ENCODE data around the gene DNM1L. TPM values are rescaled to one million over a fixed set of nuclear protein-coding genes. Genes with fewer than 3 reads are reported as not detected.

Gene DNM1L
- total and polyA plus RNA-seq, 8 donors = 12.2 to 27.8 (median 16.4) TPM

- intact Hi-C loops (cut with DNase I) = no loop called here
- DNase-seq = no peak
- Histone ChIP-seq H3K27me3 (no peaks in the 10 kb centered on the region), H3K36me3 (no peaks in the 10 kb centered on the region), H3K9me3 (no peaks in the 10 kb centered on the region), H3K27ac (no peak overlapping the region), H3K4me3 (peak overlapping the region in 1 of 4 donors; percentile 76), H3K4me1 (peaks cover 0 to 7% (median 7%) of the 10 kb centered on the region in 3 donors)
- FAIRE-seq = no peak
- no peak for TF ChIP-seq CTCF (IDR thresholded peaks at IDR 0.05)
- ATAC-seq = no peak
Measured at GRCh38 chr12:32680787-32681186, 1.7 kb downstream of the DNM1L start.

GRCh38 chr12:32681272-32681671 lies 2.2 kb downstream of the DNM1L start:
- ATAC-seq = no peak
- TF ChIP-seq CTCF (IDR thresholded peaks at IDR 0.05) = no peak
- H3K4me3 ChIP-seq = no peak overlapping the region
- H3K36me3 ChIP-seq = no peaks in the 10 kb centered on the region
- no peak for DNase-seq
- H3K27ac ChIP-seq = no peak overlapping the region
- no peaks in the 10 kb centered on the region for H3K27me3 ChIP-seq
- WGBS, 2 donors = 79 to 80% methylated on average over 11 of the region's 11 CpGs
- peaks cover 0 to 7% (median 7%) of the 10 kb centered on the region in 3 donors for H3K4me1 ChIP-seq
- H3K9me3 ChIP-seq = no peaks in the 10 kb centered on the region
- no peak for FAIRE-seq
- intact Hi-C loops (cut with DNase I) = no loop called here

- DNase-seq (no peak), FAIRE-seq (no peak), ATAC-seq (no peak)
- Histone ChIP-seq H3K4me3 (no peak overlapping the region), H3K27ac (no peak overlapping the region), H3K36me3 (no peaks in the 10 kb centered on the region), H3K9me3 (no peaks in the 10 kb centered on the region), H3K4me1 (no peaks in the 10 kb centered on the region), H3K27me3 (no peaks in the 10 kb centered on the region)
- no peak for TF ChIP-seq CTCF (IDR thresholded peaks at IDR 0.05)
- intact Hi-C loops (cut with DNase I) = no loop called here
- WGBS, 2 donors = 96 to 100% methylated on average over 1 of the region's 1 CpG
Measured at GRCh38 chr12:32686340-32686739, 7.2 kb downstream of the DNM1L start.

GRCh38 chr12:32688786-32689185 lies 9.7 kb downstream of the DNM1L start:
- no peaks in the 10 kb centered on the region for H3K36me3 ChIP-seq
- intact Hi-C loops (cut with DNase I) = no loop called here
- no peak overlapping the region for H3K4me3 ChIP-seq
- ATAC-seq (no peak), DNase-seq (no peak), FAIRE-seq (no peak)
- no peak overlapping the region for H3K27ac ChIP-seq
- no peaks in the 10 kb centered on the region for H3K4me1 ChIP-seq
- H3K9me3 ChIP-seq = no peaks in the 10 kb centered on the region
- no peaks in the 10 kb centered on the region for H3K27me3 ChIP-seq
- no peak for TF ChIP-seq CTCF (IDR thresholded peaks at IDR 0.05)

GRCh38 chr12:32690927-32691326 lies 11.8 kb downstream of the DNM1L start:
- FAIRE-seq = no peak
- intact Hi-C loops (cut with DNase I) = no loop called here
- Histone ChIP-seq H3K27ac (no peak overlapping the region), H3K4me3 (no peak overlapping the region), H3K9me3 (no peaks in the 10 kb centered on the region), H3K36me3 (no peaks in the 10 kb centered on the region), H3K4me1 (no peaks in the 10 kb centered on the region), H3K27me3 (no peaks in the 10 kb centered on the region)
- no peak for DNase-seq
- WGBS, 2 donors = 89 to 98% methylated on average over 8 of the region's 8 CpGs
- TF ChIP-seq CTCF (IDR thresholded peaks at IDR 0.05) = no peak
- ATAC-seq = no peak

All from pancreas (tissue), 10 donors.